GM18511 (cell line): ENCODE measurements around the gene WNT3.
"Not testable (repeated sequence)": the region's sequence is repeated elsewhere in the genome, so short reads cannot be mapped to it uniquely, and the experiment has no call there.

Experiments used
- ATAC-seq: cut with Tn5 transposase; IDR thresholded peaks from one replicate; pipeline ENCODE4 v1.9.1; 2021; ENCODE audit warnings: mild to moderate bottlenecking, moderate library complexity; ENCODE audit not compliant: unreplicated experiment

The WNT3 gene

GRCh38 chr17:46815474-46816353, 2.8 kb downstream of the WNT3 start:
- ATAC-seq, result no peak

- ATAC-seq, result no peak
Measured at GRCh38 chr17:46814446-46814845, 4.0 kb downstream of the WNT3 start.

- ATAC-seq, result no peak
Measured at GRCh38 chr17:46813920-46814319, 4.6 kb downstream of the WNT3 start.

- ATAC-seq, result no peak
Measured at GRCh38 chr17:46812624-46813318, 5.7 kb downstream of the WNT3 start.

GRCh38 chr17:46811978-46812583, 6.4 kb downstream of the WNT3 start:
- ATAC-seq, result no peak

- ATAC-seq, result no peak
Measured at GRCh38 chr17:46810837-46811236, 7.7 kb downstream of the WNT3 start.

- no peak for ATAC-seq
Measured at GRCh38 chr17:46809110-46809571, 9.4 kb downstream of the WNT3 start.

- no peak for ATAC-seq
Measured at GRCh38 chr17:46805771-46806170, 12.7 kb downstream of the WNT3 start.

- ATAC-seq, result no peak
Measured at GRCh38 chr17:46803544-46803943, 14.9 kb downstream of the WNT3 start.

GRCh38 chr17:46802800-46803199, 15.7 kb downstream of the WNT3 start:
- ATAC-seq, result no peak

GRCh38 chr17:46800573-46800972, 17.9 kb downstream of the WNT3 start:
- ATAC-seq, result no peak

- ATAC-seq, result no peak
Measured at GRCh38 chr17:46796956-46797530, 21.4 kb downstream of the WNT3 start.

- ATAC-seq, result no peak
Measured at GRCh38 chr17:46796524-46796923, 22.0 kb downstream of the WNT3 start.

GRCh38 chr17:46796084-46796483, 22.4 kb downstream of the WNT3 start:
- no peak for ATAC-seq

GRCh38 chr17:46795379-46795952, 23.0 kb downstream of the WNT3 start:
- no peak for ATAC-seq

- no peak for ATAC-seq
Measured at GRCh38 chr17:46794318-46794717, 24.2 kb downstream of the WNT3 start.

GRCh38 chr17:46793541-46793940, 25.0 kb downstream of the WNT3 start:
- no peak for ATAC-seq

GRCh38 chr17:46793023-46793422, 25.5 kb downstream of the WNT3 start:
- not testable (repeated sequence) for ATAC-seq

- no peak for ATAC-seq
Measured at GRCh38 chr17:46792071-46792470, 26.4 kb downstream of the WNT3 start.

GRCh38 chr17:46791531-46791930, 27.0 kb downstream of the WNT3 start:
- no peak for ATAC-seq

GRCh38 chr17:46790216-46790615, 28.3 kb downstream of the WNT3 start:
- no peak for ATAC-seq
